Stimulated activated CD4-positive, alpha-beta T cell treated with anti-CD3 and anti-CD28 coated beads, Interleukin-12 subunit alpha, Interleukin-12 subunit beta, amount 100 ng/mL, for 24 hours (primary cell): ENCODE data around the gene CDH4.
"Not testable (repeated sequence)": the region's sequence is repeated elsewhere in the genome, so short reads cannot be mapped to it uniquely, and the experiment has no call there.

Source experiments
- DNase-seq, 2 experiments: peaks; one replicate each; pipeline ENCODE4 v3.0.0-alpha.2; 2020; ENCODE audit warnings: low read depth in 2 of 2

Gene CDH4

GRCh38 chr20:61457725-61458124 is 205.7 kb downstream of the CDH4 start:
- no peak for DNase-seq

DNA sequence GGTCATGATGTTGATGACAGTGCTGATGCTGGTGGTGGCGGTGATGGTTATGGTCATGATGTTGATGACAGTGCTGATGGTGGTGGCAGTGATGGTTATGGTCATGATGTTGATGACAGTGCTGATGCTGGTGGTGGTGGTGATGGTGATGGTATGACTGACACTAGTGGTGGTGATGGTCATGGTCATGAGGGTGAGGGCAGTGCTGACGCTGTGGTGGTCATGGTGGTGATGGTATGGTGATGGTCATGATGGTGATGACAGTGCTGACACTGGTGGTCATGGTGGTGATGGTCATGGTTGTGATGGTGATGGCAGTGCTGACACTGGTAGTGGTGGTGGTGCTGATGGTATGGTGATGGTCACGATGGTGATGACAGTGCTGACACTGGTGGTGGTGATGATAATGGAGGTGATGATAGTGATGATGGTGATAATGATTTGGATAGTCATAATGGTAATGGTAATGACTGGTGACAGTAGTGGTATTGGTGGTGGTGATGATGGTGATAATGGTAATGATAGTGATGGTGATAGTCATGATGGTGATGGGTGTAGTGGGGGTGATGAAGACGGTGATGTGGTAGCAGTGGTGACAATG is 206.2 kb downstream of the CDH4 start:
- DNase-seq: no peak

DNA sequence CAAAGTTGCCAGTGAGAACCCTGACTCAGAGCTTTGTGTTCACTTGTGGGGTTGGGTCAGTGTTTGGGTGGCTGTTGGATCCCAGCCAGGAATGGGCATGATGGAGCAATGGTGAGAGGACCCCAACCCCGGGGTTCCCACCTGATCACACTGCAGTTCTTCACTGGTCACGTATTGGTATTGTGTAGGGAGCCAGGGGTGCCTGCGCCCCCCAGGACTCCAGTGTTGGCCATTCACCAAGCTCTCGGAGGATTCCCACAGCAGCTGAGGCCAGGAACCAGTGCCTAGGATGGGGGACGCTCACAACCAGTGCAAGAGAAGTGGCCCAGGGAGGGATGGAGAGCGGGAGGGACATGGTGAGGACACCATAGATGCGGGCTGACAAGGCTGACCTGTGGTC is 207.2 kb downstream of the CDH4 start:
- DNase-seq: no peak

GRCh38 chr20:61459705-61460104 is 207.6 kb downstream of the CDH4 start:
- DNase-seq: no peak

- no peak for DNase-seq
Observed at GRCh38 chr20:61460261-61461052, 208.4 kb downstream of the CDH4 start.

- DNase-seq: no peak
Observed at GRCh38 chr20:61461461-61461860, 209.4 kb downstream of the CDH4 start.

DNA sequence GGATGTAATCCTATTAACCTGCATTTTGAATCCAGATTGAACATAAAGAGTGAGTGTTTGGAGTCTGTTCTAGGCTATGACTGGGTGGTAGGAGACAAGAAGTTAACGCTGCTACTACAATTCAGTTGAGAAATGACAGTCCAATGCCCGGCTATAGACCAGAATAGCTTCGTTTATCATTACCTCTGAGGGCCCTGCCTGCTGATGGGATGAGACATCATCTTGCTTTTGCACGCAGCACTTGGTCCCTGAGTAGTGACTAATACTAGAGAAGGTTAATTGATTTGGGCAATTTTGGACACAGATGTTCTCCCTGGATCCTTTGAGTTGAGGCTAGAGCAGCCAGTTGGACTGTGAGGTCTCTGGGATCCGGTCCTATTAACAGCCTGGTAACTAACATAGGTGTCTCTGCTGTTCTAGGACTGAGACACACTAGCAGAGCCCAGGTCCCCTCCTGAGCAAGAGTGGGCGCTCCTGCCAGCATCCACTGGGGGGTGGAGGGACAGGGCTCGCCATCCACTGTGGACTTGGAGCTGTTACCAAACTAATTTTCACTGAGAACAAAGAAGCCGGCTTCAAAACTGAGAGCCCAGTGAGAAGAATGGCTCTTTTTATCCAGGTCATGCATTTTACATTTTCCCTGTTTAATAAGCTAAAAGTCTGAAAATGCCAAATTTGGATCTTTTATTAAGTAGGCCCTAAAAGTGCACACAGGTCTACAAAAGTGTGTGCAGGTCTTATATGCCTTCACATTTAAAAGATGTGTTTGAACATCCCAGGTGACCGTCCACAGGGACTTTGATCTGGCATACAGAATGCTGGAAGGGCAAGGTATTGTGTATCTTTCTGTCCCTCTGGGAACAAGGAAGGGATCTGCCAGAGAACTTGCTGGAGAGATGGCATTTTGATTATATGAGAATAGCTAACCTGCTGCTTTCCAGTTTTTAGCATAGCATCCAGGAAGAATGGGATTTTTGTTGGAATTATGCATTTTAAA is 212.5 kb downstream of the CDH4 start:
- DNase-seq: no peak

DNA sequence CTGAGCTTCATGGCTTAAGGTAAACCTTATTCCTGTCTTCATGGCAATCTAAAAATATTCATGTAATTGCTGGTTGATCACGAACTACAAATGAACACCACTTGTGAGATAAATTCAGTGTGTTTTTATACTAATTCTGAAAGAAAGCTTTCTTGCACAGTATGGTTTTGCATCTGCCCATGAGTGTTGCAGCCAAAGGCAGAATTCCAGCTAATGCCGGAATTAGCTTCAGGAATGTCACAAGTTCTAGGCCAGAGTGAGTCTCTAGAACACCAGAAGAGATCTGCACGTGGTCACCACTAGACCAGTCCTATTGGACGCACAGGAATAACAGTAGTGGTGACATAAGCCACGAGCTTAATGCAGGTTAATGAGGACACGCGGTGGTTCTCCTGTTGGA is 223.7 kb downstream of the CDH4 start:
- no peak for DNase-seq

GRCh38 chr20:61476956-61477355 is 224.9 kb downstream of the CDH4 start:
- DNase-seq: no peak

- no peak for DNase-seq
Observed at GRCh38 chr20:61477451-61477861, 225.4 kb downstream of the CDH4 start.

DNA sequence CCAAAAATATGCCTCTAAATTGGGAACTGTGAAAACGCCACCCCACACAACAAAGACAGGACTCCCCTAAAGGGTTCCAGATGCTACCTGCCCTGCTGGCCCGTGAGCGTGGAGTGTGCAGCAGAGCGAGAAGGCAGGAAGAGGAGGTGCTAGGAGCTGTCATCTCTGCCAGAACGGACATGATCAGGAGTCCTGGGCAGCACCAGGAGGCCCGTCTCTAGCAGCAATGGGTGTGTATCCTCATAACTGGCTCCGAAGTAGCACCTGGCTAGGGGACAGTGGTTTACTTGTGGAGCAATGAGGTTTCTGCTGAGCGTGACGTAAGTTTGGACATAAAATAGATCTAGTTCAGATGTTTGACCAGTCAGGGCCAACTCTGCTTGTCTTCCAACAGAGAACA is 226.0 kb downstream of the CDH4 start:
- DNase-seq: no peak

- no peak for DNase-seq
Observed at GRCh38 chr20:61478611-61479305, 226.7 kb downstream of the CDH4 start.

DNA sequence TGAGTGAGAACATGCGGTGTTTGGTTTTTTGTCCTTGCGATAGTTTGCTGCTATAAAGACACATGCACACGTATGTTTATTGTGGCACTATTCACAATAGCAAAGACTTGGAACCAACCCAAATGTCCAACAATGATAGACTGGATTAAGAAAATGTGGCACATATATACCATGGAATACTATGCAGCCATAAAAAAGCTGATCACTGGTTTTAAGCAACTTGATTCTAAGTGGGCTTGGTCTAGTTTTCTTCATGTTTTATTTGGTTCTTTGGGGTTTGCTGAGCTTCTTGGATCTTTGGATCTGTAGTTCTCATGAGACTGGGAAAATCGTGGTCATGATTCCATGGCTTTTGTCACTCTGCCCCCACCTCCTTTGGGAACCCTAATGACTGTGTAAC is 227.4 kb downstream of the CDH4 start:
- not testable (repeated sequence) for DNase-seq

- no peak for DNase-seq
Observed at GRCh38 chr20:61480158-61480825, 228.2 kb downstream of the CDH4 start.

GRCh38 chr20:61482056-61482887 is 230.2 kb downstream of the CDH4 start:
- DNase-seq: no peak

GRCh38 chr20:61482901-61483300 is 230.8 kb downstream of the CDH4 start:
- DNase-seq: no peak

- no peak for DNase-seq
Observed at GRCh38 chr20:61483336-61484067, 231.4 kb downstream of the CDH4 start.

GRCh38 chr20:61486198-61486597 is 234.1 kb downstream of the CDH4 start:
- DNase-seq: no peak

DNA sequence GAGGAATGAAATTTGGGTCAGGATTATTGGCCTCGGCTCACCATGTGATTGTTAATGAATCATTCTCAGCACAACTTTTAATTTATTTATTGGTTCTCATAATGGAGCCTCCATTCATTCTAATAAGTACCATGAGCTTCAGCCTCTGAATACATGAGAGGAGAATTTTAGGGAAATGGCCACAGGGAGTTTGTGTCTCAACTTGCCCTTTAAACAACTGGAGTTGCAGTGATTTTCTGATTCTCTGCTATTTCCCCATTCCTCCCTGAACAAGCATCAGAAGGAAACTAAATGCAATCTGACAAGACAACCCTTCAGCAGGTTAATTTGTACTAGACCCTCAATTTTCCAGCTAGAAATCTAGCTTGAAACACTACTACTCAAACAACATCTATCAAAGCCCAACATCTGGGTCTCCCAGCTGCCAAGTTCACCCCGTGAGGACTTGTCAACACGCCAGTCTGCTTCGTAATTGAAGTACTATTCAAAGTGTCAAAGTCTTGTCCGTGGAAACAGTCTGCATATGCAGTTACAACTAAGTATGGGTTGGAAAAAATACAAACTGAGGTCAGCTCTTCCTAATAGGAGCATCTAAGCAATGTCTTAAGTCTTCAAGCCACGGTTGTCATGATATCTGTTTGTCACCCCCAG is 235.4 kb downstream of the CDH4 start:
- DNase-seq: no peak
